T-helper 17 cell (primary cell): ENCODE data around the gene PLXDC2. TPM values are rescaled to one million over a fixed set of nuclear protein-coding genes. Genes with fewer than 3 reads are reported as not detected.
A peak's percentile ranks its signal among the peaks of the same experiment; 100 is the strongest.
"Not testable (repeated sequence)": the region's sequence is repeated elsewhere in the genome, so short reads cannot be mapped to it uniquely, and the experiment has no call there.

Experiments
- ATAC-seq: fragments of 150-1000 bp; cut with Tn5 transposase; 2 replicates; pipeline ENCODE4 v1.10.0; 2021; ENCODE audit warnings: mild to moderate bottlenecking, moderate library complexity
- DNase-seq, 3 donors: peaks; one replicate each; pipeline versions ENCODE4 v3.0.0 to v3.0.0-alpha.2; 2020 to 2021
- H3K9me3 ChIP-seq: one replicate; pipeline ENCODE4 v1.7.0; 2013; ENCODE audit warnings: low read length, mild to moderate bottlenecking; ENCODE audit not compliant: control insufficient read depth, poor library complexity, severe bottlenecking
- H3K27ac Mint-ChIP-seq: one replicate; pipeline ENCODE4 v1.8.0; 2022; ENCODE audit warnings: mild to moderate bottlenecking, moderate library complexity, mixed read lengths
- H3K27me3 Mint-ChIP-seq: one replicate; pipeline ENCODE4 v1.8.0; 2022; ENCODE audit warnings: mixed read lengths
- H3K36me3 Mint-ChIP-seq: one replicate; pipeline ENCODE4 v1.8.0; 2022; ENCODE audit warnings: low read depth, mixed read lengths
- H3K4me1 Mint-ChIP-seq: one replicate; pipeline ENCODE4 v1.8.0; 2022; ENCODE audit warnings: mild to moderate bottlenecking, mixed read lengths
- H3K4me3 Mint-ChIP-seq: one replicate; pipeline ENCODE4 v1.8.0; 2022; ENCODE audit warnings: mild to moderate bottlenecking, moderate library complexity, mixed read lengths
- total RNA-seq, 4 donors: library from RNA in 2 of 4; stranded (reverse) in 2 of 4; gene quantifications; one replicate each; pipeline ENCODE4 v1.2.3 and lab custom pipeline; 2022 to 2026

The PLXDC2 gene
- total RNA-seq, 2 donors from 2014 or later = 3.0 to 11.8 TPM

GRCh38 chr10:19977097-19977521, 160.9 kb downstream of the PLXDC2 start:
- Mint-ChIP-seq H3K27ac (no peak overlapping the region), H3K4me1 (no peaks in the 10 kb centered on the region), H3K4me3 (no peak overlapping the region), H3K36me3 (no peaks in the 10 kb centered on the region), H3K27me3 (no peaks in the 10 kb centered on the region)
- no peak for DNase-seq
- no peak for ATAC-seq
- H3K9me3 ChIP-seq = no peaks in the 10 kb centered on the region

- no peaks in the 10 kb centered on the region for H3K27me3 Mint-ChIP-seq
- no peaks in the 10 kb centered on the region for H3K36me3 Mint-ChIP-seq
- ATAC-seq = no peak
- H3K9me3 ChIP-seq = no peaks in the 10 kb centered on the region
- no peaks in the 10 kb centered on the region for H3K4me1 Mint-ChIP-seq
- DNase-seq = no peak
- no peak overlapping the region for H3K4me3 Mint-ChIP-seq
- no peak overlapping the region for H3K27ac Mint-ChIP-seq
Measured at GRCh38 chr10:19979628-19980027, 163.4 kb downstream of the PLXDC2 start.

- DNase-seq (no peak), ATAC-seq (no peak)
- Mint-ChIP-seq H3K27ac (no peak overlapping the region), H3K4me1 (no peaks in the 10 kb centered on the region), H3K36me3 (no peaks in the 10 kb centered on the region), H3K27me3 (no peaks in the 10 kb centered on the region), H3K4me3 (no peak overlapping the region)
- no peaks in the 10 kb centered on the region for H3K9me3 ChIP-seq
Measured at GRCh38 chr10:19983880-19984565, 167.8 kb downstream of the PLXDC2 start.

GRCh38 chr10:19985745-19986144, 169.5 kb downstream of the PLXDC2 start:
- ATAC-seq = no peak
- H3K9me3 ChIP-seq = no peaks in the 10 kb centered on the region
- H3K4me3 Mint-ChIP-seq = no peak overlapping the region
- H3K4me1 Mint-ChIP-seq = no peaks in the 10 kb centered on the region
- H3K27me3 Mint-ChIP-seq = no peaks in the 10 kb centered on the region
- H3K36me3 Mint-ChIP-seq = no peaks in the 10 kb centered on the region
- no peak for DNase-seq
- H3K27ac Mint-ChIP-seq = no peak overlapping the region

GRCh38 chr10:19986591-19986990, 170.4 kb downstream of the PLXDC2 start:
- Mint-ChIP-seq H3K27ac (no peak overlapping the region), H3K4me1 (no peaks in the 10 kb centered on the region), H3K4me3 (no peak overlapping the region), H3K27me3 (no peaks in the 10 kb centered on the region), H3K36me3 (no peaks in the 10 kb centered on the region)
- ATAC-seq (no peak), DNase-seq (no peak)
- no peaks in the 10 kb centered on the region for H3K9me3 ChIP-seq

GRCh38 chr10:19987931-19988330, 171.7 kb downstream of the PLXDC2 start:
- H3K27me3 Mint-ChIP-seq = no peaks in the 10 kb centered on the region
- no peaks in the 10 kb centered on the region for H3K4me1 Mint-ChIP-seq
- no peak overlapping the region for H3K27ac Mint-ChIP-seq
- DNase-seq = no peak
- no peaks in the 10 kb centered on the region for H3K36me3 Mint-ChIP-seq
- H3K4me3 Mint-ChIP-seq = no peak overlapping the region
- no peaks in the 10 kb centered on the region for H3K9me3 ChIP-seq
- no peak for ATAC-seq

GRCh38 chr10:19993714-19994315, 177.6 kb downstream of the PLXDC2 start:
- Mint-ChIP-seq H3K4me3 (no peak overlapping the region), H3K4me1 (no peaks in the 10 kb centered on the region), H3K36me3 (no peaks in the 10 kb centered on the region), H3K27ac (no peak overlapping the region), H3K27me3 (no peaks in the 10 kb centered on the region)
- no peak for ATAC-seq
- no peaks in the 10 kb centered on the region for H3K9me3 ChIP-seq
- DNase-seq = no peak

GRCh38 chr10:19998482-19998881, 182.2 kb downstream of the PLXDC2 start:
- ATAC-seq (no peak), DNase-seq (no peak)
- H3K4me1 Mint-ChIP-seq = no peaks in the 10 kb centered on the region
- H3K27ac Mint-ChIP-seq = no peak overlapping the region
- no peak overlapping the region for H3K4me3 Mint-ChIP-seq
- no peaks in the 10 kb centered on the region for H3K36me3 Mint-ChIP-seq
- H3K27me3 Mint-ChIP-seq = no peaks in the 10 kb centered on the region
- no peaks in the 10 kb centered on the region for H3K9me3 ChIP-seq

- Mint-ChIP-seq H3K27me3 (no peaks in the 10 kb centered on the region), H3K4me1 (no peaks in the 10 kb centered on the region), H3K36me3 (no peaks in the 10 kb centered on the region), H3K27ac (no peak overlapping the region), H3K4me3 (no peak overlapping the region)
- no peaks in the 10 kb centered on the region for H3K9me3 ChIP-seq
- DNase-seq (no peak), ATAC-seq (no peak)
Measured at GRCh38 chr10:19999431-19999830, 183.2 kb downstream of the PLXDC2 start.

- not testable (repeated sequence) for ATAC-seq, H3K4me3 Mint-ChIP-seq, H3K4me1 Mint-ChIP-seq, H3K27ac Mint-ChIP-seq, H3K36me3 Mint-ChIP-seq, DNase-seq, H3K9me3 ChIP-seq, H3K27me3 Mint-ChIP-seq
Measured at GRCh38 chr10:20002026-20002425, 185.8 kb downstream of the PLXDC2 start.

GRCh38 chr10:20002657-20003056, 186.4 kb downstream of the PLXDC2 start:
- Mint-ChIP-seq H3K4me1 (no peaks in the 10 kb centered on the region), H3K36me3 (no peaks in the 10 kb centered on the region), H3K4me3 (no peak overlapping the region), H3K27me3 (no peaks in the 10 kb centered on the region), H3K27ac (no peak overlapping the region)
- no peak for DNase-seq
- ATAC-seq = no peak
- H3K9me3 ChIP-seq = no peaks in the 10 kb centered on the region

GRCh38 chr10:20004087-20004523, 187.9 kb downstream of the PLXDC2 start:
- ATAC-seq = peak; percentile 36
- H3K4me3 Mint-ChIP-seq = no peak overlapping the region

GRCh38 chr10:20005638-20006037, 189.4 kb downstream of the PLXDC2 start:
- Mint-ChIP-seq H3K4me3 (no peak overlapping the region), H3K27me3 (no peaks in the 10 kb centered on the region), H3K36me3 (no peaks in the 10 kb centered on the region), H3K27ac (no peak overlapping the region), H3K4me1 (no peaks in the 10 kb centered on the region)
- no peaks in the 10 kb centered on the region for H3K9me3 ChIP-seq
- DNase-seq = no peak
- ATAC-seq = no peak

More at GRCh38 chr10:20004087-20004523, 187.9 kb downstream of the PLXDC2 start:
- Mint-ChIP-seq H3K4me1 (no peaks in the 10 kb centered on the region), H3K36me3 (no peaks in the 10 kb centered on the region), H3K27ac (no peak overlapping the region), H3K27me3 (no peaks in the 10 kb centered on the region)
- no peaks in the 10 kb centered on the region for H3K9me3 ChIP-seq
- DNase-seq = no peak
